ENCODE data around the gene CXorf65. TPM values are rescaled to one million over a fixed set of nuclear protein-coding genes. Genes with fewer than 3 reads are reported as not detected.

CXorf65 gene
- 10.0 and 14.5 TPM in 2 replicates for total RNA-seq

DNA sequence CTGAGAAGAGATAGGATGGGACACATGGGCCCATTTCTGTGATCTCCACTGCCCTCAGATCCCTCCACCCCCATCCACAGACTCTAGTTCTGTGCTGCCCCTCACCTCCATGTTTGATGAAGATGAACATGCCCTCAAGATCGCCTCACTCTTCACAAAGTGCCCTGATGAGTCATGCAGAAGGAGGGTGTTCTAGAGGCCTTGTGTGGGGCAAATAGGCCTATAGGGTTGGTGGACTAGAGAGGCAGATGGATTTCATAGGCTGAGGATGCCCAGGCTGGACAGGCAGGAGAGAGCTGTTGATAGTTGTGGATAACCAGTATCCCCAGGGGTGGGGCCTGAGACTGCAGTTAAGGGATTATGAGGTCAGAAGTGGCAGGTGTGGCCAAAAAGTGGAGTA is at the start of gene CXorf65:
CXorf65 (minus strand) TSS at position 314 of the 400 bp plus-strand sequence; CDS start at position 130, 184 bp downstream.
- peaks cover 57% of the 10 kb centered on the region for H3K36me3 Mint-ChIP-seq (ENCODE audit: low read depth)

DNA sequence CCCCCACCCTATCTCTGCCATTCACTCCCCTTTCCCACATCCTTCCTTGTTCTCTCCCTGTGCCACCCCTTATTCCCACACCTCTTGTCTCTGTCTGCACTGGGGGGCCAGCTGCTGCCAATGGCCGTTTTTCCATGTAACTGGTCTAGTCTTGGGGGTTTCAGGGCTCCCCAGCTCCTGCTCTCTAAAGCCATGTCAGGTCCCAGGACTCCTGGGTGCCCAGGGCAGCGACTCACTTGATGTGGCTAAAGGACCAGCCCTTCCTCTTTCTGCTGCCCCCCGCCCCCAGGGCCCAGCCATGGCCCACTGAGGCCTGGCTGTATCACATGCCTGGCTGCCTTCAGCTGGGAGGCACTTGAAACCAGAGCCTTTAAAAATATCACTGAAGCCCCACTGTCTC is 48.1 kb upstream of the CXorf65 start:
- DNase-seq (no peak), ATAC-seq (ENCODE audit: low read depth) (no peak)
- intact Hi-C loops (cut with micrococcal nuclease): no loop called here
- Mint-ChIP-seq H3K27ac (no peak overlapping the region), H3K9me3 (no peaks in the 10 kb centered on the region), H3K27me3 (no peaks in the 10 kb centered on the region), H3K4me1 (peaks cover 13% of the 10 kb centered on the region), H3K36me3 (ENCODE audit: low read depth) (peaks cover 15% of the 10 kb centered on the region), H3K4me3 (no peak overlapping the region)
- ChIA-PET CTCF (no interaction called here), POLR2A (no interaction called here)
- TF ChIP-seq, protein P1, sequence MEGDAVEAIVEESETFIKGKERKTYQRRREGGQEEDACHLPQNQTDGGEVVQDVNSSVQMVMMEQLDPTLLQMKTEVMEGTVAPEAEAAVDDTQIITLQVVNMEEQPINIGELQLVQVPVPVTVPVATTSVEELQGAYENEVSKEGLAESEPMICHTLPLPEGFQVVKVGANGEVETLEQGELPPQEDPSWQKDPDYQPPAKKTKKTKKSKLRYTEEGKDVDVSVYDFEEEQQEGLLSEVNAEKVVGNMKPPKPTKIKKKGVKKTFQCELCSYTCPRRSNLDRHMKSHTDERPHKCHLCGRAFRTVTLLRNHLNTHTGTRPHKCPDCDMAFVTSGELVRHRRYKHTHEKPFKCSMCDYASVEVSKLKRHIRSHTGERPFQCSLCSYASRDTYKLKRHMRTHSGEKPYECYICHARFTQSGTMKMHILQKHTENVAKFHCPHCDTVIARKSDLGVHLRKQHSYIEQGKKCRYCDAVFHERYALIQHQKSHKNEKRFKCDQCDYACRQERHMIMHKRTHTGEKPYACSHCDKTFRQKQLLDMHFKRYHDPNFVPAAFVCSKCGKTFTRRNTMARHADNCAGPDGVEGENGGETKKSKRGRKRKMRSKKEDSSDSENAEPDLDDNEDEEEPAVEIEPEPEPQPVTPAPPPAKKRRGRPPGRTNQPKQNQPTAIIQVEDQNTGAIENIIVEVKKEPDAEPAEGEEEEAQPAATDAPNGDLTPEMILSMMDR (IDR thresholded peaks at IDR 0.05): no peak

More for the DNA sequence above, at the start of gene CXorf65:
- intact Hi-C loops (cut with micrococcal nuclease): no loop called here
- TF ChIP-seq, protein P1 (IDR thresholded peaks at IDR 0.05): no peak
- no peak for DNase-seq
- H3K4me3 Mint-ChIP-seq: peak within 1 kb of the TSS; percentile 50
- H3K4me1 Mint-ChIP-seq: peaks cover 80% of the 10 kb centered on the region
- ATAC-seq (ENCODE audit: low read depth): no peak
- ChIA-PET POLR2A (interaction anchor here (0.9 to 8.2 kb wide), 3 partner anchors 12 to 22 kb away, joined by 3 to 89 read pairs (median 4); partner anchors contain the start of gene MED12), CTCF (no interaction called here)
- H3K27ac Mint-ChIP-seq: peak within 1 kb of the TSS; percentile 76
- H3K27me3 Mint-ChIP-seq: no peaks in the 10 kb centered on the region
- no peaks in the 10 kb centered on the region for H3K9me3 Mint-ChIP-seq

DNA sequence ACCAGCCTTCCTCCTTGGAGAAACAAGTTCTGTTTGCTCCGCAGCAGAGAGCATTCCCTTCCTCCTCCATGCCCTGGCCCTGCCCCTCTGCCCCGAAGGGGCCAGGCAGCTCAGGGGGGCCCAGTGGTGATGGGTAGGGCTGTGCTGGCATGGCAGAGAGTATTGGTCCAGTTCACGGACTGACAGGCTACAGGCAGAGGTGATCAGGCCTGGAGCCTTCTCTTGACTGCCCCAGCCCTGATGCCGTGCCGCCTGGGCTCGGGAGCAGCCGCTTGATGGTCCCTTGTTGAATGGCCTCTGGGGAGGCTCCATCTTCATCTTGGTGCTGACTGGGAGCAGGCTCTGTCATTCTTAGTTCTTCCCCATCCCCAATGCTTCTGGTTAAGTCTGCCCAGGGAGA is 47.7 kb upstream of the CXorf65 start:
- H3K36me3 Mint-ChIP-seq (ENCODE audit: low read depth): peaks cover 15% of the 10 kb centered on the region

DNA sequence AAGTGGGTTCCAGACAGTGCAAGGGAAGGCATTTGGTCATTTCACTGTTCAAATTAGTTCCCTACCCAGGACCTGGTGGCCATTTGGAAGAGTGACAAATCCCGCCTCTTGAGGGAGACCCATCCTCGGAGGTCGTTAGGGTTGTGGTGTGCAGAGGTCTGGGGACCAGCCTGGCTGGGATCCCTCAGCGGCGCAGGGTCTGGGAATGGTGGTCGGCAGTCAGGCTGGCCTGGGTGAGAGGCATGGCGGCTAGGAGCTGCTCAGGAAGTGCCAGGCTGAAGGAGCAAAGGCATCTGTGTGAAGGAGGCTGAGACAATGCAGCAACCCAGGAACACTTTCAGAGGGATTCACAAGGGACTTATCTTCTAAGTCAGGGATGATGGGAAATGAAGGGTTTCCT is 44.8 kb upstream of the CXorf65 start:
- CTCF ChIA-PET: no interaction called here
- no peaks in the 10 kb centered on the region for H3K27me3 Mint-ChIP-seq
- TF ChIP-seq, protein P1 (IDR thresholded peaks at IDR 0.05): no peak
- H3K4me1 Mint-ChIP-seq: peaks cover 12% of the 10 kb centered on the region
- H3K27ac Mint-ChIP-seq: no peak overlapping the region
- peaks cover 11% of the 10 kb centered on the region for H3K36me3 Mint-ChIP-seq (ENCODE audit: low read depth)
- H3K9me3 Mint-ChIP-seq: no peaks in the 10 kb centered on the region
- no peak for DNase-seq
- no peak overlapping the region for H3K4me3 Mint-ChIP-seq
- intact Hi-C loops (cut with micrococcal nuclease): no loop called here
- POLR2A ChIA-PET: interaction anchor here (0.5 to 0.7 kb wide), 3 partner anchors 33 to 382 kb away, joined by 4 to 6 read pairs (median 4); partner anchors contain the start of gene MED12
- ATAC-seq (ENCODE audit: low read depth): no peak

More for the DNA sequence above, 47.7 kb upstream of the CXorf65 start:
- H3K27ac Mint-ChIP-seq: no peak overlapping the region
- no peak overlapping the region for H3K4me3 Mint-ChIP-seq
- no peak for ATAC-seq (ENCODE audit: low read depth)
- no peaks in the 10 kb centered on the region for H3K27me3 Mint-ChIP-seq
- POLR2A ChIA-PET: no interaction called here
- TF ChIP-seq, protein P1 (IDR thresholded peaks at IDR 0.05): no peak
- peaks cover 10% of the 10 kb centered on the region for H3K4me1 Mint-ChIP-seq
- DNase-seq: no peak
- H3K9me3 Mint-ChIP-seq: no peaks in the 10 kb centered on the region
- CTCF ChIA-PET: no interaction called here
- intact Hi-C loops (cut with micrococcal nuclease): no loop called here

DNA sequence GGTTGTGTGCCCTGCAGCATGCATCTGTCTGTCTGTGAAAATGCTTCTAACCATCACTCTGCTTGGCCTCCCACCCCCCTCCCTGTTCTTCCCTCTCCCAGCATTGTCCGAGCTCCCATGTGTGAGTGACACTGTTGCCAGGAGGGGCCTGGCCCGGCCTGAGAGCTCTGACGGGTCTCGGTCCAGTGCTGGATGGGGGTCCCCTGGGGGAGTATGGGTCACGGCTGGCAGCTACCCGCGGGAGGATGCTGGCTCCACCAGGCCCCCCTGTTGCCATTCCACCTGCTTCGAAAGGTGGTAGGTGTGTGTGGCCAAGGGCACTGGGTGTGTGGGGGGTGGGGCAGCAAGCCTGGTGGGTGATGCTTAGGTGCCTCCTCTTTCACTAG is 41.7 kb upstream of the CXorf65 start:
- CTCF ChIA-PET: no interaction called here
- no peak overlapping the region for H3K27ac Mint-ChIP-seq
- H3K9me3 Mint-ChIP-seq: no peaks in the 10 kb centered on the region
- H3K4me1 Mint-ChIP-seq: peaks cover 14% of the 10 kb centered on the region
- POLR2A ChIA-PET: no interaction called here
- DNase-seq: no peak
- no peaks in the 10 kb centered on the region for H3K27me3 Mint-ChIP-seq
- TF ChIP-seq, protein P1 (IDR thresholded peaks at IDR 0.05): no peak
- intact Hi-C loops (cut with micrococcal nuclease): no loop called here
- H3K36me3 Mint-ChIP-seq (ENCODE audit: low read depth): peaks cover 4% of the 10 kb centered on the region
- ATAC-seq (ENCODE audit: low read depth): no peak
- no peak overlapping the region for H3K4me3 Mint-ChIP-seq

Measured in activated B cell treated with CpG ODN at 0.5 μM for 24 hours (primary cell).